HCEC 1CT (cell line): Measurements from ENCODE around the gene VEGFA.
A peak's percentile ranks its signal among the peaks of the same experiment; 100 is the strongest.

Source experiments
- DNase-seq: peaks from one replicate; pipeline ENCODE4 v3.0.0-alpha.2; 2017

VEGFA gene

DNA sequence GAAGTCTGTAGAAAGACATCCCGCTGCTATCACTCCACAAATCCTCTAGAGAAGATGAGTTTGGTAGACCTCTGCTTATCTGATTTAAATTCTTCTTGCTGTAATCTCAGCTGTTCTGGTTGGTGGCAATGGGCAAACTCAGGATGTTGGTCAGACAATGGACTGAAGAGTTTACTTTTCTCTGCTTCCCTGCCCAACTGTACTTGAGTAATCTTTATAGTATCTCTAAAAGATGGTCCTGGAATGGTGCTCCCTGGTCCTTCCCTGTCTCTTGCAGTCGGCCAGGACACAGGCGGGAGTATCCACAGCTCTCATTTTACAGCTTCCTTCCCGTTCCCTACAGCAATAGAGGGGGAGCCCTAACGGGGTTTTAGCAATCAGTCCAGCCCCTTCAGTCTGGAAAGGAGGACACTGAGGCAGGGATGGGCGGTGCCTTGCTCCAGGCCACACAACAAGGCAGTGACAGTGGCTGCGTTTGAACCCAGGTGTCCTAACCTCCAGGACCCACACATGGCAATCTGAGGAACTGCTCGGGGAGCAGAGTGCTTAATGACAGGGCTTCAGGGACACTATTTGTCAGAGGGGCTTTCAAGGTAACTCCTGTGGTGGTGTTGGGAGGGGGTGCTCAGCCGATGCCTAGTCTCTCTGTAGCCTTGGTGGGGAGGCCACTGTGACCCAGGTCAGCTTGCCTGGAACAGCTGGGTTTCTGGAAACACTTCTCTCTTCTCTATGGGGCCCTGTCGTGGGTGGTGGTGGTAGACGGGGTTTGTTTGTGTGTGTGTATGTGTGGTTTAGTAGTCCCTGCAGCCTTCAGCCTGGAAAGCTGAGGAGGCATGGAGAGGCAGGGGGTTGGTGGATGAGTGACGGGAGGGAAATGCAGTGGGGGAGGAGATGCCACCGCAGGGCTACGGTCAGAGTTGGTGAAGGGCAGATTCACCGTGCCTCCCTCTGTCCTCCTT is 9.5 kb upstream of the VEGFA start:
- no peak for DNase-seq

DNA sequence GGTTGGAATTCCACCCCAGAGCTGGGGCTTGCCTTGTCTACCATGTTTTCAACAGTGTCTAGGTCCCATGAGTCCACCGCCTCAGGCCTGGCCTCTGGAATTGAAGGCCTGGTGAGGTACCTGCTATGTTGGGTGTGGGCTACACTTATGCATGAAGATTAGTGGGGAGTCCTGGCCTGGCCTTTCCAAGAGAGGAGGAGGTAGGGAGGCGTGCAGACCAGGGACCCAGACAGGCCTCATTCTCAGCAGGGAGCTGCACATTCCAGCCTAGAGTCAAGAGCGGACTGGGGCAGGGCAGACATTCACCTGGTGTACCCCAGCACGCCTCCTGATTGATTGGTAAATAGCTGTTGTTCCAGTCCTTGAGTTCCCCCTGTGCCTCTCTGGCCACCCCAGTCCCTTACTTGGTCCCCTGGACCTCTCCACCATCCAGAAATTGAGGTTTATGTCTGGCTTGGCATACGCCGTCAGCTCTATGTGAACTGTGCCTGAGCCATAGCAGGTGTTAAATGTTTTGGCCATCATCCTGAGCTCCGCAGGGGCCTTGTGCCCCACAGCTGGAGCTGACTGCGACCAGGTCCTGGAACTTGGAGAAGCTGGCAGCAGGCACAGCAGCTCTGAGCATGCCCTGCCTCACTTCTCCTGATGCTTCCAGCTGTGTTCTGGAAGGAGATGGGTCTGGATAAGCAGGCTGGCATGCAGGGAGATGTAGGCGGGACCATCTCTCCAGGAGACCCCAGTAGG is 8.2 kb upstream of the VEGFA start:
- no peak for DNase-seq

DNA sequence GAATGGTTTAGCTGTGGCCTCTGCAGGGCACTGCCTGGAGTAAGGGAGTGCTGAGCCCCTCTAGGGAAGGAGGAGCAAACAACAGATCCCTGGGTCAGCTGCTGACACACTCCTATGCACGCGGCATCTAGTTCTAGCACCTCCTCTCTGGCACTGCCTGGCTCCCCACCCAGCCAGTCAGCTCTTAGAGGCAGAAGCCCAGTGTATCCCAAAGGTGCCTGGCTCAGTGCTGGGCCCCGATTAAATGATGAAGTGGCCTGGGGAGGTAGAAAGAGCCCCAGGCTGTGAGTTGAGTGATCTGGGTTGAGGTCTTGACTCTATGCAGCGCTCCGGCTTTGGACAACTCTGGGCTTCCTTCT is 7.6 kb upstream of the VEGFA start:
- no peak for DNase-seq

DNA sequence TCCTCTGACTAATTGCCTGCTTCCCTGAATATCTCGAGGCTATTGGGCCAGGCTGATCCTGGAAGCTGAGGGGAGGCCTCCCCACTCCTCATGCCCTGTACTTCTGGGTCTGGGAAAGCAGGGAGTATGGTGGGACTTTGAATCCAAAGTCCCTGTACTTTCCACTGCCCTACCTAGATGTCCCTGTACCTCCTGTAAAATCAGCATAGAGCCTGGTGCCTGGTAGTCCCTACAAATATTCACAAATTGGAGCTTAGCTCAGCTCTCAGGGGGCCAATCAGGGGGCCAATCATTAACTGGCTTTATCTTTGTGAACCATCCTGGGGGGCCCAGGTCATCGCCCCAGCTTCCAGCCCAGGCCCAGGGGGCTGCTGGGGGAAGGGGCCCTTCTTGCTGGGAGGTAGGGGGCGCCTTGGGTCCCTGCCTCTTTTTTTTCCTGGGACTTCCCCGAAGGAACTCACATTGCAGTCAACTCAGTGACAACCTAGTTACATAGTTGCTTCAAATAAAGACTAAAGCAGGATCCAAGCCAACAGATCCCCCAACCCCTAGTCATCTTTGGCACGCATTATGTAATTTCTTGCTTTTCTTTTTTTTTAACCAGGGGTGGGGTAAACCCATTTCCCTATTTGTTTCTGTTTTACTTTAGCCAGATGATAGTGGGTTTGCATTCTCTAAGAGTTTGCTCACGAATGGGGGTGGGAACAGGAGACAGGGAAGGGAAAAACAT is 6.9 kb upstream of the VEGFA start:
- DNase-seq, result no peak

DNA sequence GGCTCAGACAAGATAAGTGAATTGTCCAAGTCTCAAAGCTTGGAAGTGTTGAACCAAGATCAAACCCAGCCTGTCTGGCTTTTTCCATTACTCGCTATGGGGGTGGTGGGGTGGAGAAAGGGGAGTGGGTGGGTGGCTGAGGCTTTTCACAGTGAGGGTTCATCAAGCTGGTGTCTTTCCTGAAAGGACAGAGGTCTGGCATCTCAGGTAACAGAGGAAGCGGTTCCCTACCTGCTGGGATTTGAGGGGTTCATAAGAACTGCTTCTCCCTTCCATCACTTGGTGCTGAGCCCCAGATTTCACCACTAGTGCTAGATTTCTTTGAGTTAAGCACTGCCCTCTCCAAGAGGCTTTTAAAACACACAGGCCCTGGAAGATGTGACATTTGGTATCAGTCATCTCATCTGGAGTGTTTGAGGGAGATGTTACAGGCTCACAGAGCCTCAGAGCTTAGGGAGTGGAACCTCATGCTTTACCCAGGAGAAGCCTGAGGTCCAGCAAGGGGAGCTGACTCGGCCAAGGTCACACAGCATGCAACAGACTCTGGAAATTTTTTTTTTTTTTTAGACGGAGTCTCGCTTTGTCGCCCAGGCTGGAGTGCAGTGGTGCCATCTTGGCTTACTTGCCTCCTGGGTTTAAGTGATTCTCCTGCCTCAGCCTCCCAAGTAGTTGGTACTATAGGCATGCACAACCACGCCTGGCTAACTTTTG is 6.0 kb upstream of the VEGFA start:
- DNase-seq, result no peak

DNA sequence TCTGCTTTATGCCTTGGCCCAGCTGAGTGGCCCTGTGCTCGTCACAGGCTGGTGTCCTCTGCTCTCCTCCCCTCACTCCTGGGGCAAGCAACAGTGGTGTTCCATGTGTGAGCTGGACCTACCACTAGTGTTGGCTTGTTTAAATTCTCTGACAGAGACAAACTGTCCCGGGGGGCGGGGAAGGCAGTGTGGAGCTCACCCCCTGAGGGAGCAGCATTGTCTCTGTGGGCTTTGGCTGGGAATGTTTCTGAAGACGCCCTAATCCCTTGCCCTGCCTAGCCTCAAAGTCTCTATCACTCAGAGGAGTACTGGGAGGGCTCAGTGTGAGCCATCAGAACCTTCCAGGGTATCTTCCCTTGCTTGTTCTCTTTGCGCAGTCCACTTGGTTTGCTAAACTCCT is 5.2 kb upstream of the VEGFA start:
- DNase-seq, result no peak

DNA sequence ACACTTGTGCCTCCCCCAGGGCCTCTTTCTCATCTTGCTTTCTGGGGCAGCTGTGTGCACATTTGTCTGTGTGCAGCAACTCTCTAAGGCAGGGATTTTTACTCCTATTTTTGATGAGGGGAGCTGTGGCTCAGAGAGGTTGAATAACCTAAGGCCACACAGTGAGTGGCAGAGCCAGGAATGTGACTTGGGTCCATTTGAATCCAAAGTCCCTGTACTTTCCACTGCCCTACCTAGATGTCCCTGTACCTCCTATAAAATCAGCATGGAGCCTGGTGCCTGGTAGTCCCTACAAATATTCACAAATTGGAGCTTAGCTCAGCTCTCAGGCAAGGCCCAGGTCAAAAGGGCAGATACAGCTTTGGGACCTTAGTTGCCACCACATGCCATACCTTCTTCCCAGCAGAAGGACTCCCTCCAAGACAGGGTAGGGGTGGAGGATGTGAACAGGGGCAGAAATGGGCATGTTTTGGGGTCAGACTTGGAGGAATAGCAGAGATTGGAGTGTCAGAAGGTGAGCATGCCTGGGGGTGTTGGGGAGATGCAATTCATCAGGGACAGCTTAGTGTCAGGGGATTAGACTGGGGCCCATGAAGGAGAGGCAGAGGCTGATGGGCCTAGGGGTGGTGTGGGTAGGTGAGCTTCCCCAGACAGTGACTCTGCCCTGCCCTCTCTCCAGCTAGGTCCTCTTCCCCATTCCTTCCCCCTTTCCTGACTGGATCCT is 4.1 kb upstream of the VEGFA start:
- no peak for DNase-seq

DNA sequence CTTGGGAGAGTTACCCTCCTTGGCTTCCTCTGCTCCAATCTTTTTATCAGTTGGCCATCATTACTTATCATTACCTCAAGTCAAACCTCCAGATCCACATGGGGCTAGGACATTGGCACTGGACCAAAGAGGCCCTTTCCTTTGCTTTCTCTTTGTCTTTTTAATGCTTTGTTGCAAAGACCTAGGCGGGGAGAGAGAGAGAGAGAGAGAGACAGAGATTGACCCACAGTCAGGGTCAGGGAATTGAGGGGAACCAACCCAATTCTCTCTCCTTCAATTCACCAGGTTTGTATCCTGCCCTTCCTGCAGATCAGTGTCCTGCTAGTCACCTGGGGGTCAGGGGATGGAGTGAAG is 3.5 kb upstream of the VEGFA start:
- DNase-seq, result no peak

DNA sequence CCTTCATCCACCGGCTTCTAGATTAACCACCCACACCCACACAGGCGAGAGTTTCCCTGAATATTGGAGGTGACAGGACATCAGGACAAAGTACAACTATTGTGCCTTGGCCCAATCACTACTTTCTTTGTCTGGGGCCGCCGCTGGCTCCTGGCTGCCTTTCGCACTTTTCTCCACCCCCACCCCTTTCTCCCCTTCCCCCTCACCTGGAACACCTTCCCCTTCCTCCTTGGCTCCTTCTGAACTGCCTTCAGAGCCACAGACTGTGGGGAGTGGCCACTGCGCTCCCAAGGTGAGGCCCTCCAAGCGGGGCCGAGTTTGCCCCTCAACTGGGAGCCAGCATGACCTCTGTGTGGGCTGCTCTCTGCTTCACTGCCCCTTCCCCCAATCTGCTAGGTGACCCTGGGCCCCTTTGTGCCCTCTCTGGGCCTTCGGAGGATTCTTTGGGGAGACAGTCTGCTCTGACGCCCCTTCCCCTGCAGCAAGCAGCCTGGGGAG is 3.0 kb upstream of the VEGFA start:
- no peak for DNase-seq

DNA sequence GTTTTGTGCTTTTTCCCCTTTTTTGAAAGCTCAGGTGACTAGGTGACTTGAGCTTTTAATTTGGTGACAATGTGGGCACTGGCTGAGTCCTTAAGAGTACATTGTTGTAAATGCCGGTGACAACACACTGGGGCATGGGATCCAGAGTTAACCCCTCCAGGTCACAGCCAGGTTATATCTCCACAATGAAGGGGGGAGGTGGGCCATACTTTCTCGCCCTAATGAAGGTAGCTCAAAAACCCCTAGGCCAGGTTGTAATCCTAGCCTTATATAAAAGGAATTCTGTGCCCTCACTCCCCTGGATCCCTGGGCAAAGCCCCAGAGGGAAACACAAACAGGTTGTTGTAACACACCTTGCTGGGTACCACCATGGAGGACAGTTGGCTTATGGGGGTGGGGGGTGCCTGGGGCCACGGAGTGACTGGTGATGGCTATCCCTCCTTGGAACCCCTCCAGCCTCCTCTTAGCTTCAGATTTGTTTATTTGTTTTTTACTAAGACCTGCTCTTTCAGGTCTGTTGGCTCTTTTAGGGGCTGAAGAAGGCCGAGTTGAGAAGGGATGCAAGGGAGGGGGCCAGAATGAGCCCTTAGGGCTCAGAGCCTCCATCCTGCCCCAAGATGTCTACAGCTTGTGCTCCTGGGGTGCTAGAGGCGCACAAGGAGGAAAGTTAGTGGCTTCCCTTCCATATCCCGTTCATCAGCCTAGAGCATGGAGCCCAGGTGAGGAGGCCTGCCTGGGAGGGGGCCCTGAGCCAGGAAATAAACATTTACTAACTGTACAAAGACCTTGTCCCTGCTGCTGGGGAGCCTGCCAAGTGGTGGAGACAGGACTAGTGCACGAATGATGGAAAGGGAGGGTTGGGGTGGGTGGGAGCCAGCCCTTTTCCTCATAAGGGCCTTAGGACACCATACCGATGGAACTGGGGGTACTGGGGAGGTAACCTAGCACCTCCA is 2.2 kb upstream of the VEGFA start:
- no peak for DNase-seq

DNA sequence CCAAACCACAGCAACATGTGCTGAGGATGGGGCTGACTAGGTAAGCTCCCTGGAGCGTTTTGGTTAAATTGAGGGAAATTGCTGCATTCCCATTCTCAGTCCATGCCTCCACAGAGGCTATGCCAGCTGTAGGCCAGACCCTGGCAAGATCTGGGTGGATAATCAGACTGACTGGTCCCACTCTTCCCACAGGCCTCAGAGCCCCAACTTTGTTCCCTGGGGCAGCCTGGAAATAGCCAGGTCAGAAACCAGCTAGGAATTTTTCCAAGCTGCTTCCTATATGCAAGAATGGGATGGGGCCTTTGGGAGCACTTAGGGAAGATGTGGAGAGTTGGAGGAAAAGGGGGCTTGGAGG is 1.5 kb upstream of the VEGFA start:
- no peak for DNase-seq

DNA sequence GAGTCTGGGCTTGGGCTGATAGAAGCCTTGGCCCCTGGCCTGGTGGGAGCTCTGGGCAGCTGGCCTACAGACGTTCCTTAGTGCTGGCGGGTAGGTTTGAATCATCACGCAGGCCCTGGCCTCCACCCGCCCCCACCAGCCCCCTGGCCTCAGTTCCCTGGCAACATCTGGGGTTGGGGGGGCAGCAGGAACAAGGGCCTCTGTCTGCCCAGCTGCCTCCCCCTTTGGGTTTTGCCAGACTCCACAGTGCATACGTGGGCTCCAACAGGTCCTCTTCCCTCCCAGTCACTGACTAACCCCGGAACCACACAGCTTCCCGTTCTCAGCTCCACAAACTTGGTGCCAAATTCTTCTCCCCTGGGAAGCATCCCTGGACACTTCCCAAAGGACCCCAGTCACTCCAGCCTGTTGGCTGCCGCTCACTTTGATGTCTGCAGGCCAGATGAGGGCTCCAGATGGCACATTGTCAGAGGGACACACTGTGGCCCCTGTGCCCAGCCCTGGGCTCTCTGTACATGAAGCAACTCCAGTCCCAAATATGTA is 957 bp upstream of the VEGFA start:
- DNase-seq, result peak; percentile 94

DNA sequence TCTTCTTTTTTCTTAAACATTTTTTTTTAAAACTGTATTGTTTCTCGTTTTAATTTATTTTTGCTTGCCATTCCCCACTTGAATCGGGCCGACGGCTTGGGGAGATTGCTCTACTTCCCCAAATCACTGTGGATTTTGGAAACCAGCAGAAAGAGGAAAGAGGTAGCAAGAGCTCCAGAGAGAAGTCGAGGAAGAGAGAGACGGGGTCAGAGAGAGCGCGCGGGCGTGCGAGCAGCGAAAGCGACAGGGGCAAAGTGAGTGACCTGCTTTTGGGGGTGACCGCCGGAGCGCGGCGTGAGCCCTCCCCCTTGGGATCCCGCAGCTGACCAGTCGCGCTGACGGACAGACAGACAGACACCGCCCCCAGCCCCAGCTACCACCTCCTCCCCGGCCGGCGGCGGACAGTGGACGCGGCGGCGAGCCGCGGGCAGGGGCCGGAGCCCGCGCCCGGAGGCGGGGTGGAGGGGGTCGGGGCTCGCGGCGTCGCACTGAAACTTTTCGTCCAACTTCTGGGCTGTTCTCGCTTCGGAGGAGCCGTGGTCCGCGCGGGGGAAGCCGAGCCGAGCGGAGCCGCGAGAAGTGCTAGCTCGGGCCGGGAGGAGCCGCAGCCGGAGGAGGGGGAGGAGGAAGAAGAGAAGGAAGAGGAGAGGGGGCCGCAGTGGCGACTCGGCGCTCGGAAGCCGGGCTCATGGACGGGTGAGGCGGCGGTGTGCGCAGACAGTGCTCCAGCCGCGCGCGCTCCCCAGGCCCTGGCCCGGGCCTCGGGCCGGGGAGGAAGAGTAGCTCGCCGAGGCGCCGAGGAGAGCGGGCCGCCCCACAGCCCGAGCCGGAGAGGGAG is 580 bp downstream of the VEGFA start:
- DNase-seq, result peak; percentile 70

DNA sequence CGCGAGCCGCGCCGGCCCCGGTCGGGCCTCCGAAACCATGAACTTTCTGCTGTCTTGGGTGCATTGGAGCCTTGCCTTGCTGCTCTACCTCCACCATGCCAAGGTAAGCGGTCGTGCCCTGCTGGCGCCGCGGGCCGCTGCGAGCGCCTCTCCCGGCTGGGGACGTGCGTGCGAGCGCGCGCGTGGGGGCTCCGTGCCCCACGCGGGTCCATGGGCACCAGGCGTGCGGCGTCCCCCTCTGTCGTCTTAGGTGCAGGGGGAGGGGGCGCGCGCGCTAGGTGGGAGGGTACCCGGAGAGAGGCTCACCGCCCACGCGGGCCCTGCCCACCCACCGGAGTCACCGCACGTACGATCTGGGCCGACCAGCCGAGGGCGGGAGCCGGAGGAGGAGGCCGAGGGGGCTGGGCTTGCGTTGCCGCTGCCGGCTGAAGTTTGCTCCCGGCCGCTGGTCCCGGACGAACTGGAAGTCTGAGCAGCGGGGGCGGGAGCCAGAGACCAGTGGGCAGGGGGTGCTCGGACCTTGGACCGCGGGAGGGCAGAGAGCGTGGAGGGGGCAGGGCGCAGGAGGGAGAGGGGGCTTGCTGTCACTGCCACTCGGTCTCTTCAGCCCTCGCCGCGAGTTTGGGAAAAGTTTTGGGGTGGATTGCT is 1.3 kb downstream of the VEGFA start:
- DNase-seq, result peak; percentile 38

DNA sequence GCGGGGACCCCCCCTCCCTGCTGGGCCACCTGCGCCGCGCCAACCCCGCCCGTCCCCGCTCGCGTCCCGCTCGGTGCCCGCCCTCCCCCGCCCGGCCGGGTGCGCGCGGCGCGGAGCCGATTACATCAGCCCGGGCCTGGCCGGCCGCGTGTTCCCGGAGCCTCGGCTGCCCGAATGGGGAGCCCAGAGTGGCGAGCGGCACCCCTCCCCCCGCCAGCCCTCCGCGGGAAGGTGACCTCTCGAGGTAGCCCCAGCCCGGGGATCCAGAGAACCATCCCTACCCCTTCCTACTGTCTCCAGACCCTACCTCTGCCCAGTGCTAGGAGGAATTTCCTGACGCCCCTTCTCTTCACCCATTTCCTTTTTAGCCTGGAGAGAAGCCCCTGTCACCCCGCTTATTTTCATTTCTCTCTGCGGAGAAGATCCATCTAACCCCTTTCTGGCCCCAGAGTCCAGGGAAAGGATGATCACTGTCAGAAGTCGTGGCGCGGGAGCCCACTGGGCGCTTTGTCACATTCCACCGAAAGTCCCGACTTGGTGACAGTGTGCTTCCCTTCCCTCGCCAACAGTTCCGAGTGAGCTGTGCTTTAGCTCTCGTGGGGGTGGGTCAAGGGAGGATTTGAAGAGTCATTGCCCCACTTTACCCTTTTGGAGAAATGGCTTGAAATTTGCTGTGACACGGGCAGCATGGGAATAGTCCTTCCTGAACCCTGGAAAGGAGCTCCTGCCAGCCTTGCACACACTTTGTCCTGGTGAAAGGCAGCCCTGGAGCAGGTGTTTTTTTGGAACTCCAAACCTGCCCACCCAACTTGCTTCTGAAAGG is 2.1 kb downstream of the VEGFA start:
- peak; percentile 42 for DNase-seq

DNA sequence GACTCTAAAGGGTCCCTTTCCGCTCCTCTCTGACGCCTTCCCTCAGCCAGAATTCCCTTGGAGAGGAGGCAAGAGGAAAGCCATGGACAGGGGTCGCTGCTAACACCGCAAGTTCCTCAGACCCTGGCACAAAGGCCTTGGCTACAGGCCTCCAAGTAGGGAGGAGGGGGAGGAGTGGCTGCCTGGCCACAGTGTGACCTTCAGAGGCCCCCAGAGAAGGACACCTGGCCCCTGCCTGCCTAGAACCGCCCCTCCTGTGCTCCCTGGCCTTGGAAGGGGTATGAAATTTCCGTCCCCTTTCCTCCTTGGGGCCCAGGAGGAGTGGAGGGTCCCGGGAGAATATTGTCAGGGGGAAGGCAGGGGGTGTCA is 2.7 kb downstream of the VEGFA start:
- no peak for DNase-seq

DNA sequence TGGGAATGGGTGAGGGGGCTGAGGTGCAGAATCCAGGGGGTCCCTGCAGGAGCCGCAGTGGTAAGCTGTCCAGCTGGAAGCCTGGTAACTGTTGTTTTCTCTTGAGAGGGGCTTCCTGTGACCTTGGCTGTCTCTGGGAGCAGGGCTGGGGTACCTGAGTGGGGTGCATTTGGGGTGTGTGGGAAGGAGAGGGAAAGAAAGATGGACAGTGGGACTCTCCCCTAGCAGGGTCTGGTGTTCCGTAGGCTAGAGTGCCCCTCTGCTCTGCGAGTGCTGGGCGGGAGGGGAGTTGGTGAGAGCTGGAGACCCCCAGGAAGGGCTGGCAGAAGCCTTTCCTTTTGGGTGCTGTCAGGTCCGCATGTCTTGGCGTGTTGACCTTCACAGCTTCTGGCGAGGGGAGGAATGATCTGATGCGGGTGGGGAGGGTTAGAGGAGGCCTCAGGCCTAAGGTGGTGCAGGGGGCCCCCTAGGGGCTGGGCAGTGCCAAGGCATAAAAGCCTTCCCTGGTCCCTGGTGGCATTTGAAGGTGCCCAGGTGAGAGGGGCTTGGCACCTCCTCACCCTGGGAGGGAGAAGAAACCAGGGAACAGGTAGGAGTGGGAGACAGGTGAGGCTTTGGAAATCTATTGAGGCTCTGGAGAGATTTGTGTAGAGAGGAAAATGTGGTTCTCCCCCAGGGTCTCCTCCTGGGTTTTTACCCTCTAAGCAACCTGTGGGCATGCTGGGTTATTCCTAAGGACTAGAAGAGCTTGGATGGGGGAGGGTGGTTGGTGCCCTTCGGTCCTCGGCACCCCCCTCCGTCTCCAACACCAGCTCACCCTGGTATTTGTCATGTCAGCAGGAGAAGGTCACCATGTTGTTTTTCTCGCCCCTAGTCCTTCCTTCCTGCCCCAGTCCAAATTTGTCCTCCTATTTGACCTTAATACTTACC is 3.3 kb downstream of the VEGFA start:
- DNase-seq, result peak; percentile 35
